Measurements from ENCODE around the gene PSD4.

PSD4 gene

DNA sequence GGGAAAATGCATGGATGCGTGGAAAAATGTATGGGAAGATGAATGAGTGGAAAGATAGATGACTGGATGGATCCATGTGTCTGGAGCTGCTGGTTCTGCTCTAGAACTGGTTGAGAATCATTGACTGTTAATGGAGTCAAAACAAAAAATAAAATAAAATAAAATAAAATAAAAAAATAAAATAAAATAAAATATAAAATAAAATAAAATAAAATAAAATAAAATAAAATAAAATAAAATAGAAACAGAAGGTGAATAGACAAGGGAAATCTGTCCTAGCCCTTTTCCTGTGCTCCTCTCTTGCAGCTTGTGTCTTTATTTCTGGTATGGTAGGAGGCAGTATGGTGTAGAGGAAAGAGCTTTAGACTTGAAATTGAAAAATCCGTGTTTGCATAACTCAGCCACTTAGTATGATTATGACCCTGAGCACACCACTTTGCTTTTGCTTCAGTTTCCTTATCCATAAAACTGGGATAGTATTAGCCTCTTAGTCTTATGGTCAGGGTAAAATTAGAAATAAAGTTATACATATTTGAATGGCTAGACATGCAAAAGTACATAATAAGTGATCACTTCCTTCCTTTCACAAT is 51.0 kb downstream of the PSD4 start:
- DNase-seq (ENCODE audit: insufficient read length) (no peak), FAIRE-seq (no peak)
- TF ChIP-seq POLR2AphosphoS5 (IDR thresholded peaks at IDR 0.05; ENCODE audit: low read depth, low read length) (no peak), POLR2A (IDR thresholded peaks at IDR 0.05; ENCODE audit: low read depth, low read length) (no peak), TAF1 (IDR thresholded peaks at IDR 0.05; ENCODE audit: borderline replicate concordance, low read depth, low read length) (no peak)

GRCh38 chr2:113225263-113226259 is 51.8 kb downstream of the PSD4 start:
- DNase-seq (ENCODE audit: insufficient read length) (no peak), FAIRE-seq (no peak)
- TF ChIP-seq TAF1 (IDR thresholded peaks at IDR 0.05; ENCODE audit: borderline replicate concordance, low read depth, low read length) = no peak
- no peak for TF ChIP-seq POLR2A (IDR thresholded peaks at IDR 0.05; ENCODE audit: low read depth, low read length)
- TF ChIP-seq POLR2AphosphoS5 (IDR thresholded peaks at IDR 0.05; ENCODE audit: low read depth, low read length) = no peak

DNA sequence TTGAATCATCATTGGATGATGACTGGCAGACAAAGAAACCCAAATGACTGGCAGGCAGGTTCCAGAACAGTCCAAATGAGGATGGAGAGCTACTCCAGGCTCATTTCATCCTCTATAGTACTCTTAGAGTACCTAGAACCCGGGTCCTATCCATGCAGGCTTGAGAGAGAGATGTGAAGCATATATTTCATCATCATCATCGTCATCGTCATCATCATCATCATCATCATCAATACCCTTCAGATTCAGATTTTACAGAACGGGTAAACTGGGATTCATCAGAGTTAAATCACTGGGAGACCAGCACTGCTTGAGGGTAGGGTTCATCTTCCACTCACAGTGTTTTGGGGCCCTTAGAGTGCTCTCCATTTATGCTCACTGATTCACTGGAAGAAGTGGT is 52.7 kb downstream of the PSD4 start:
- TF ChIP-seq TAF1 (IDR thresholded peaks at IDR 0.05; ENCODE audit: borderline replicate concordance, low read depth, low read length) (no peak), POLR2AphosphoS5 (IDR thresholded peaks at IDR 0.05; ENCODE audit: low read depth, low read length) (no peak), POLR2A (IDR thresholded peaks at IDR 0.05; ENCODE audit: low read depth, low read length) (no peak)
- FAIRE-seq (no peak), DNase-seq (ENCODE audit: insufficient read length) (no peak)

GRCh38 chr2:113227290-113227689 is 53.5 kb downstream of the PSD4 start:
- no peak for TF ChIP-seq TAF1 (IDR thresholded peaks at IDR 0.05; ENCODE audit: borderline replicate concordance, low read depth, low read length)
- no peak for TF ChIP-seq POLR2AphosphoS5 (IDR thresholded peaks at IDR 0.05; ENCODE audit: low read depth, low read length)
- TF ChIP-seq POLR2A (IDR thresholded peaks at IDR 0.05; ENCODE audit: low read depth, low read length) = no peak
- FAIRE-seq (no peak), DNase-seq (ENCODE audit: insufficient read length) (no peak)

DNA sequence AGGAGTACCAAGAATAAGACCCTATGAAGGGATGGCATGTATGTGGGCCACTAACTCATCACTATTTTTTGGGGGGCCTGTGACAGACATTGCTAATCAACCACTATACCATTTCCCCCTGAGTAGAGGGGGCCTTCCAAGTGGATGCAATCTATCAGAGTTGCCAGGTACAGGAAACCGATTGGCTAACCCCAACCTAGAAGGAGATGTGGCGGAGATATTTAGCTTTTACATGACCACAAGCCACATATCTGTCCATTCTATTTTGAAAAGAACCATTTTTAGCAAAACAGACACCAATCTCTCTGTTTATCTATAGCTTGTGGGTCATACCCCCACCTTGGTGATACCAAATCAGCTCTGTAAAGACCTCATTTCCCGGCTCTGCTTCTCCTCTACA is 53.9 kb downstream of the PSD4 start:
- FAIRE-seq (no peak), DNase-seq (ENCODE audit: insufficient read length) (no peak)
- TF ChIP-seq TAF1 (IDR thresholded peaks at IDR 0.05; ENCODE audit: borderline replicate concordance, low read depth, low read length) (no peak), POLR2A (IDR thresholded peaks at IDR 0.05; ENCODE audit: low read depth, low read length) (no peak), POLR2AphosphoS5 (IDR thresholded peaks at IDR 0.05; ENCODE audit: low read depth, low read length) (no peak)

DNA sequence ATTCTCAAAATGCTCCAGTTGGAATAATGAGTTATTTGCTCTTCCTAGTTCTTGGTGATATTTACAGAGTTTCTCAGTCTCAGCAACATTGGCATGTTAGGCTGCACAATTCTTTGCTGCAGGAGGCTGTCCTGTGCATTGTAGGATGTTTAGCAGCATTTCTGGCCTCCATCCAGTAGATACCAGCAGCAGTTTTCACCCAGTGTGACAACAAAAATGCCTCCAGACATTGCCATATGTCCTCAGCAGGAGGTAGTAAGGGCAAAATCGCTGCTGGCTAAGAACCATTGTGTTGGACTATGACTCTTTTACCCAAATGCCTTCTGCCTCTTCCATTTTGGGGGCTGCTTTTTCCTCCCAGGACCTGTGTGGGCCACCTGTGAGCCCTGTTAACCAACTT is 54.6 kb downstream of the PSD4 start:
- FAIRE-seq (no peak), DNase-seq (ENCODE audit: insufficient read length) (no peak)
- TF ChIP-seq TAF1 (IDR thresholded peaks at IDR 0.05; ENCODE audit: borderline replicate concordance, low read depth, low read length) = no peak
- no peak for TF ChIP-seq POLR2A (IDR thresholded peaks at IDR 0.05; ENCODE audit: low read depth, low read length)
- no peak for TF ChIP-seq POLR2AphosphoS5 (IDR thresholded peaks at IDR 0.05; ENCODE audit: low read depth, low read length)

DNA sequence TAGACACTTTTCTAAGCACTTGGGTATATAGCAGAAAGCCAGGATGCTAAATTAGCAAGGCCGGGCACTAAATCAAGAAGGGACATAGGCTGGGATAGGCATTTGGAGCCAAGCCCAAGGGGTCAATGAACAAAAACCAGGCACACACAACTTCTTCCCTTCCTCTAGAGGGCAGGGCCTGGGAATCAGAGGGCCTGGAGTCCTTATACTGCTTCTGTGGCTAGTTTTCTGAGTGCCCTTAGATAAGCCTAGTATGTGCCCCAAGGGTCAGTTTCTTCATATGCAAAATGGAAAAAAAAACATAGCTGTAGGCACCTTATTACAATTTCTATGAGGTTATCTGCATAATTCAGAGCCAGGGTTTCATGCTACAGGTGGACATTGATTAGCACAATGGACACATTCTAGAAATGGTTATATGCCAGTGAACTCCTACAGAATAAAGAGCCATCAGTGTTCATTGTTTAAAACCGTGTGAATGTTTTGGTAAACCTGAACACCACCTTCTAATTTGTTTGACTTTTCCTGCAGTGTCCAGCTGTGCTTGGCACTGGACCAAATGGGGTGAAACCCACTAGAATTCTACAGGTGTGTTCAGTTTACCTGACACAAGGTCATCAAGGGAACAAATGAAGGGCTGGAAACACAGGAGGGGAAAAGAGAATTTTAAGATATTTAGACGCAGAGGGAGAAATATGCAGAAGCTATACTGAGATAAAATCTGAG is 55.4 kb downstream of the PSD4 start:
- FAIRE-seq = no peak
- no peak for TF ChIP-seq TAF1 (IDR thresholded peaks at IDR 0.05; ENCODE audit: borderline replicate concordance, low read depth, low read length)
- no peak for TF ChIP-seq POLR2AphosphoS5 (IDR thresholded peaks at IDR 0.05; ENCODE audit: low read depth, low read length)

DNA sequence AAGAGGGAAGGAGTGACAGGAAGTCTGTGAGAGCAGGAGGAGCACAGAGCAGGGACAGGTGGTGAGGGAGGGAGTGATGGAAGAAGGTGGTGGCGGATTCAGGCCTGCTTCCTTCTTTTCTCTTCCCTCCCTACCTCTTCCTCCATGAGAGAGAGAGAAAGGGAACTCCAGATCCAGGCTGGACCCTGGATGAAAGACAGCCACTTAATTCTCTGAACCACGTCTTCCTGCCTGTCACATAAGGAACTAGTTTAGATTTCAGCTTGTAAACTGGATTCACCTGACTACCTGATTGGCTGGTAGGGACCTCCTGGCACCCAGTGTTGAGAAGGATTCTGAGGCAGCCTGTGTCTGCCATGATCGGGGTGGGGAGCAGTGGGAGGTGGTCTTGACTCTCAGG is 56.0 kb downstream of the PSD4 start:
- DNase-seq (ENCODE audit: insufficient read length) (no peak), FAIRE-seq (no peak)
- TF ChIP-seq POLR2AphosphoS5 (IDR thresholded peaks at IDR 0.05; ENCODE audit: low read depth, low read length) (no peak), POLR2A (IDR thresholded peaks at IDR 0.05; ENCODE audit: low read depth, low read length) (no peak), TAF1 (IDR thresholded peaks at IDR 0.05; ENCODE audit: borderline replicate concordance, low read depth, low read length) (no peak)

More for the DNA sequence above, 55.4 kb downstream of the PSD4 start:
- DNase-seq (ENCODE audit: insufficient read length) = no peak

GRCh38 chr2:113230531-113230930 is 56.8 kb downstream of the PSD4 start:
- TF ChIP-seq POLR2A (IDR thresholded peaks at IDR 0.05; ENCODE audit: low read depth, low read length) (no peak), POLR2AphosphoS5 (IDR thresholded peaks at IDR 0.05; ENCODE audit: low read depth, low read length) (no peak), TAF1 (IDR thresholded peaks at IDR 0.05; ENCODE audit: borderline replicate concordance, low read depth, low read length) (no peak)
- no peak for FAIRE-seq
- no peak for DNase-seq (ENCODE audit: insufficient read length)

DNA sequence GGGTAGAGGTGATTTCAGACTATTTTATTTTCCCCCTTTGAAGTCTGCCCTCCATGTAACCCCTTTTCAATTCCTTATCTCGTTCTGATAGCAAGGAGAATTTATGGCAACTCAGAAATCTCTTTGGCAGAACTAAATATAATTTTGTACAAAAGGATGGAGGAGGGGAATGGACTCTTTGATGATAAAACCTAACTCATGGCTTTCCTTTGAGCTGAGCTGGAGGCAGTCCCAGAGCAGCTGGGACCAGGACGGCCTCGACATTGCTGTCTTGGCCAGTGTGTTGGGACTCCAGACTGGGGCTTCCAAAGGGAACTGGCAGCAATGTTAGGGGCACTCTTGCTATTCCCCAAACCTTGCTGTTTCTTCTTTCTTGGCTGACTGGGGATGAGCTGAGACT is 57.3 kb downstream of the PSD4 start:
- no peak for TF ChIP-seq TAF1 (IDR thresholded peaks at IDR 0.05; ENCODE audit: borderline replicate concordance, low read depth, low read length)
- no peak for TF ChIP-seq POLR2AphosphoS5 (IDR thresholded peaks at IDR 0.05; ENCODE audit: low read depth, low read length)
- no peak for TF ChIP-seq POLR2A (IDR thresholded peaks at IDR 0.05; ENCODE audit: low read depth, low read length)
- FAIRE-seq (no peak), DNase-seq (ENCODE audit: insufficient read length) (no peak)

GRCh38 chr2:113232123-113232522 is 58.4 kb downstream of the PSD4 start:
- FAIRE-seq = no peak
- TF ChIP-seq POLR2A (IDR thresholded peaks at IDR 0.05; ENCODE audit: low read depth, low read length) (no peak), POLR2AphosphoS5 (IDR thresholded peaks at IDR 0.05; ENCODE audit: low read depth, low read length) (no peak), TAF1 (IDR thresholded peaks at IDR 0.05; ENCODE audit: borderline replicate concordance, low read depth, low read length) (no peak)
- no peak for DNase-seq (ENCODE audit: insufficient read length)
